MCF 10A (cell line): Measurements from ENCODE around the gene OSBPL3. TPM values are rescaled to one million over a fixed set of nuclear protein-coding genes. Genes with fewer than 3 reads are reported as not detected.

Source experiments
- BruUV-seq: library from RNA; stranded (reverse); fragments of 400-500 nt; replicated peaks from 2 replicates; lab custom pipeline; 2021; lab: Mats Ljungman, UMichigan
- CTCF ChIA-PET: fragments of 300-600 bp; sonication (Branson Sonifier 250); formaldehyde crosslinking; extraction: SDS; loops from one replicate; lab custom pipeline; 2021; ENCODE audit warnings: antibody characterized with exemption, inconsistent platforms; lab: Yijun Ruan, JAX
- POLR2A ChIA-PET: fragments of 300-600, 350-650 bp; sonication (Branson Sonifier 250); formaldehyde crosslinking; extraction: SDS; loops from one replicate; lab custom pipeline; 2020; ENCODE audit warnings: antibody characterized with exemption, inconsistent platforms; lab: Yijun Ruan, JAX
- DNase-seq: peaks from one replicate; pipeline ENCODE4 v3.0.0-alpha.2; 2018; ENCODE audit not compliant: unreplicated experiment
- H3K27ac Mint-ChIP-seq: one replicate; pipeline ENCODE4 v1.8.0; 2022; ENCODE audit warnings: mild to moderate bottlenecking, low read depth, mixed read lengths; ENCODE audit not compliant: unreplicated experiment
- H3K27me3 Mint-ChIP-seq: one replicate; pipeline ENCODE4 v1.8.0; 2022; ENCODE audit warnings: mixed read lengths; ENCODE audit not compliant: insufficient read depth, unreplicated experiment
- H3K36me3 Mint-ChIP-seq: one replicate; pipeline ENCODE4 v1.8.0; 2022; ENCODE audit warnings: mild to moderate bottlenecking, moderate library complexity, mixed read lengths; ENCODE audit not compliant: insufficient read depth, unreplicated experiment
- H3K4me1 Mint-ChIP-seq: one replicate; pipeline ENCODE4 v1.8.0; 2022; ENCODE audit warnings: mixed read lengths; ENCODE audit not compliant: insufficient read depth, unreplicated experiment
- H3K4me3 Mint-ChIP-seq: one replicate; pipeline ENCODE4 v1.8.0; 2022; ENCODE audit warnings: mild to moderate bottlenecking, moderate library complexity, mixed read lengths; ENCODE audit not compliant: unreplicated experiment
- H3K9me3 Mint-ChIP-seq: one replicate; pipeline ENCODE4 v1.8.0; 2022; ENCODE audit warnings: mixed read lengths; ENCODE audit not compliant: unreplicated experiment
- intact Hi-C: fragments of 100-400 bp; cut with micrococcal nuclease; formaldehyde crosslinking; loops from 2 replicates; pipeline ENCODE4 v1.14.1; 2022
- total RNA-seq: library from RNA; stranded (reverse); gene quantifications from 2 replicates; pipeline ENCODE4 v1.2.3, GENCODE V29; 2022
- TF ChIP-seq, protein P1 (sequence below): fragments of 200-600 bp; IDR thresholded peaks from one replicate; pipeline ENCODE4 v1.8.0; 2022; ENCODE audit warnings: antibody characterized with exemption, mild to moderate bottlenecking; ENCODE audit not compliant: unreplicated experiment

OSBPL3 gene
- total RNA-seq, 1 experiment from 2014 or later, result 33.8 TPM

DNA sequence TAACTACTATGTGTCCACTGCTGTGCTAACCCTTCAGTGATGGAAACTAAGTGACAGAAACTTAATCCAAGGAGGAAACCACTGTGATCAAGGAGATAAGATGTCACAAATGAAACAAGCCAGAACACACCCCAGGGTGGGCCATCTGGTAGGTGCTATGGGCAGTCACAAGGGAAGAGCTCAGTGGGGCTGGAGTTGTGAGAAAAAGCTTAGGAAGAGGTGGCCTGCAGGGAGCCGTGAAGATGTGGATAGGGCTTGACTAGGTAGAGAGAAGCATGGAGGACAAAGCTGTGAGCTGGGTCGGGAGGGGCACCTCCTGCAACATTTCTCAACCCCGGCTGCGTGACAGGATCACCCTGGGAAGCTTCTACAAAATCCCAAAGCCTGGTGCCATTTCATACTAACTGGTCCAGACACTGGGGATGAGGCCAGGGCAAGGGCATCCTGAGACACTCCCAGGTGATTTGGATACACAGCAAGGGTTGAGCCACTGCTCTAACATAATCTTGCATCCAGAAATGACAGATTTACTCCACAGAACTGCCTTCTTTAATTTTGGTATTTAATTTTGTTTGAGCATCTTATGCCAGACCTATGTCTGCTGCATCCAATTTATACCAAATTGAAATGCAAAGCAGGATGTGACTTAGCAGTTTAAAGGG lies 69.3 kb downstream of the OSBPL3 start:
- POLR2A ChIA-PET, result interaction anchor here (0.8 to 3.9 kb wide), 6 partner anchors 11 to 90 kb away, joined by 3 to 28 read pairs (median 6); partner anchors contain the start of gene OSBPL3
- TF ChIP-seq, protein P1, sequence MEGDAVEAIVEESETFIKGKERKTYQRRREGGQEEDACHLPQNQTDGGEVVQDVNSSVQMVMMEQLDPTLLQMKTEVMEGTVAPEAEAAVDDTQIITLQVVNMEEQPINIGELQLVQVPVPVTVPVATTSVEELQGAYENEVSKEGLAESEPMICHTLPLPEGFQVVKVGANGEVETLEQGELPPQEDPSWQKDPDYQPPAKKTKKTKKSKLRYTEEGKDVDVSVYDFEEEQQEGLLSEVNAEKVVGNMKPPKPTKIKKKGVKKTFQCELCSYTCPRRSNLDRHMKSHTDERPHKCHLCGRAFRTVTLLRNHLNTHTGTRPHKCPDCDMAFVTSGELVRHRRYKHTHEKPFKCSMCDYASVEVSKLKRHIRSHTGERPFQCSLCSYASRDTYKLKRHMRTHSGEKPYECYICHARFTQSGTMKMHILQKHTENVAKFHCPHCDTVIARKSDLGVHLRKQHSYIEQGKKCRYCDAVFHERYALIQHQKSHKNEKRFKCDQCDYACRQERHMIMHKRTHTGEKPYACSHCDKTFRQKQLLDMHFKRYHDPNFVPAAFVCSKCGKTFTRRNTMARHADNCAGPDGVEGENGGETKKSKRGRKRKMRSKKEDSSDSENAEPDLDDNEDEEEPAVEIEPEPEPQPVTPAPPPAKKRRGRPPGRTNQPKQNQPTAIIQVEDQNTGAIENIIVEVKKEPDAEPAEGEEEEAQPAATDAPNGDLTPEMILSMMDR, result no peak
- H3K36me3 Mint-ChIP-seq, result peaks cover 5% of the 10 kb centered on the region
- DNase-seq, result no peak
- no peak overlapping the region for H3K27ac Mint-ChIP-seq
- no TSS peak for BruUV-seq
- no peaks in the 10 kb centered on the region for H3K27me3 Mint-ChIP-seq
- H3K4me3 Mint-ChIP-seq, result no peak overlapping the region
- intact Hi-C loops, result no loop called here
- no peaks in the 10 kb centered on the region for H3K9me3 Mint-ChIP-seq
- peaks cover 45% of the 10 kb centered on the region for H3K4me1 Mint-ChIP-seq
- CTCF ChIA-PET, result interaction anchor here (0.5 to 1.8 kb wide), 8 partner anchors 37 to 188 kb away, joined by 3 to 6 read pairs (median 4); no protein-coding TSS in a partner anchor

DNA sequence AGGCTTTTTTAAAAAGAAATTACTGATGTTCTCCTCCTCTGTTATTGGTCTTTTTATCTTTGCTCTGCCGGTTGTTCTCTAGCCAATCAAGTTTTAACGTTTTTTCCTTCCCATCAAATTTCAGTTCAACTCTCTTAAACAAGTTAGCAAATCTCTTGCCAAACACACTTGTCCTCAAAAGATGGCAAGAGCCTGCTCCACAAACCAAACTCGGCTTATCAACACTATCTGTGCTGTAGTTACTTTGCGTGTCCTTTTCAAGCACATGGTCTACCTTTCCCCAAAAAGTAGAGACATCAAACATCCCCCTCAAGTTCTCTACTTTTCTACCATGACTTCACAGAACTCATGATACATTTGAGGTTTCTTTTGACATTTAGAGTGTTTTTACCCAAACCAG lies 71.3 kb downstream of the OSBPL3 start:
- no peak for DNase-seq
- ChIA-PET CTCF (interaction anchor here (1.4 kb wide), 1 partner anchor 45 kb away, joined by 5 read pairs; no protein-coding TSS in a partner anchor), POLR2A (interaction anchor here (1.2 to 3.9 kb wide), 4 partner anchors 10 to 88 kb away, joined by 4 to 28 read pairs (median 6); partner anchors contain the start of gene OSBPL3)
- Mint-ChIP-seq H3K9me3 (no peaks in the 10 kb centered on the region), H3K36me3 (peaks cover 4% of the 10 kb centered on the region), H3K27ac (no peak overlapping the region), H3K4me1 (peaks cover 47% of the 10 kb centered on the region), H3K27me3 (no peaks in the 10 kb centered on the region), H3K4me3 (no peak overlapping the region)
- intact Hi-C loops, result no loop called here
- TF ChIP-seq, protein P1, result no peak
- no TSS peak for BruUV-seq

DNA sequence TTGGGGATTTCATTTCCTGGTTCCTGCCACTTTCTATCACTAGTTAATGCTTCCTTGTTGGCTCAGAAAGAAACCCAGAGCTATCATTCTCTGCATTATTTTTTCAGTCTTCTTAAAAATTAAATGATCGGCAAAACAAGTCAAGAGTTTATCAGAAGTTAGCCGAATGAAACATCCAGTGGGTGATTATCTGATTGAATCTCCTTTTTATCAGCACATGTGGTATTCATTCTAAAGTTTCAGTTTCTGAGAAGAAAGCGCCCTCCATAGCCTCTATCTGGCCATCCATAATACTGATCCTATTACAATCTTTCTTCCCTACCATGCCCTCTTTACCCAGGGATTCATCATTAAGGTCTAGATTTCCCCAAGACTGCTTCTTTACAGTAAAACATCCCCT lies 71.8 kb downstream of the OSBPL3 start:
- intact Hi-C loops, result no loop called here
- Mint-ChIP-seq H3K36me3 (peaks cover 4% of the 10 kb centered on the region), H3K27me3 (no peaks in the 10 kb centered on the region), H3K4me3 (no peak overlapping the region), H3K27ac (no peak overlapping the region), H3K9me3 (no peaks in the 10 kb centered on the region), H3K4me1 (peaks cover 45% of the 10 kb centered on the region)
- DNase-seq, result no peak
- TF ChIP-seq, protein P1, result no peak
- ChIA-PET POLR2A (interaction anchor here (0.8 to 3.9 kb wide), 6 partner anchors 9 to 87 kb away, joined by 3 to 28 read pairs (median 4); partner anchors contain the start of gene OSBPL3), CTCF (interaction anchor here (0.6 to 1.4 kb wide), 2 partner anchors 46 to 163 kb away, joined by 4 to 5 read pairs; no protein-coding TSS in a partner anchor)
- TSS peak; percentile 86 for BruUV-seq

DNA sequence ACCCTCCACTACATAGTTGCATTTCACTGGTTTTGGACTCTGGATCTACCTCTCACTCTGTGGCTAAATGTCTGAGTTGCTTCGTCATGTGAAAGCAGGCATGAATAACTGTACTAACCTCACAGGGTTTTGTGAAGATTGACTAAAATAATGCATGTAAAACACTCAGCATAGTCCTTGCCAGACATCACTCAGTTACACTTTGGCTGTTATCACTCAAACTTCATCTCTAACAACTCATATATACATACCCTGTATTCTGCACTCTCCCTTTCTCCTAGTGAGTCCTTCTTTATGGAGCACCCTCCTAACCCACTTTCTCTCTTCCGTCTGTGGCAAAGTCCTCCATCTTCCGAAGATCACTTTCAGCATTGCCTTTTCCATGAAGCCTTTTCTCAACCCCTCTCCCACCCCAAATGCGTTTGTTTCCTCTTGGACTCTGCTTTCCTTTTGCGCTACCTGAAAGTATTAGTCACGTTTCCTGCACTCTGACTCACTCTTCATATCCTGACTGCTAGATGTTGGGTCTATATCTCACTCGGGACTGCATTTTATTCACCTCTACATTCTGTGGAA lies 72.6 kb downstream of the OSBPL3 start:
- no peaks in the 10 kb centered on the region for H3K9me3 Mint-ChIP-seq
- peaks cover 43% of the 10 kb centered on the region for H3K4me1 Mint-ChIP-seq
- intact Hi-C loops, result loop anchor here (1.0 kb wide), 1 partner anchor 73 kb away; the partner anchor contains the start of gene OSBPL3
- H3K36me3 Mint-ChIP-seq, result peaks cover 4% of the 10 kb centered on the region
- H3K4me3 Mint-ChIP-seq, result no peak overlapping the region
- H3K27ac Mint-ChIP-seq, result no peak overlapping the region
- POLR2A ChIA-PET, result interaction anchor here (0.6 to 3.9 kb wide), 10 partner anchors 8 to 86 kb away, joined by 3 to 28 read pairs (median 4); partner anchors contain the start of gene OSBPL3
- BruUV-seq, result TSS peak; percentile 78
- peak; percentile 89 for DNase-seq
- no peaks in the 10 kb centered on the region for H3K27me3 Mint-ChIP-seq
- CTCF ChIA-PET, result interaction anchor here (0.6 to 1.4 kb wide), 3 partner anchors 47 to 96 kb away, joined by 3 to 5 read pairs (median 4); no protein-coding TSS in a partner anchor
- TF ChIP-seq, protein P1, result no peak
